ENCODE results near the gene CRTC3. TPM values are rescaled to one million over a fixed set of nuclear protein-coding genes. Genes with fewer than 3 reads are reported as not detected.
"Not testable (repeated sequence)": the region's sequence is repeated elsewhere in the genome, so short reads cannot be mapped to it uniquely, and the experiment has no call there.

The CRTC3 gene
- polyA plus RNA-seq, 1 donor = 30.5 TPM

- DNase-seq = not testable (repeated sequence)
Observed at GRCh38 chr15:90673357-90673756, 143.6 kb downstream of the CRTC3 start.

GRCh38 chr15:90674476-90674875, 144.8 kb downstream of the CRTC3 start:
- no peak for DNase-seq

- no peak for DNase-seq
Observed at GRCh38 chr15:90675464-90675863, 145.7 kb downstream of the CRTC3 start.

- DNase-seq = no peak
Observed at GRCh38 chr15:90677807-90678790, 148.4 kb downstream of the CRTC3 start.

- DNase-seq = no peak
Observed at GRCh38 chr15:90679959-90680358, 150.2 kb downstream of the CRTC3 start.

GRCh38 chr15:90680371-90680935, 150.7 kb downstream of the CRTC3 start:
- DNase-seq = no peak

- DNase-seq = no peak
Observed at GRCh38 chr15:90681056-90681455, 151.3 kb downstream of the CRTC3 start.

- DNase-seq = no peak
Observed at GRCh38 chr15:90681480-90681879, 151.8 kb downstream of the CRTC3 start.

GRCh38 chr15:90683371-90683770, 153.6 kb downstream of the CRTC3 start:
- DNase-seq = no peak

- DNase-seq = no peak
Observed at GRCh38 chr15:90683876-90684275, 154.2 kb downstream of the CRTC3 start.

- peak; percentile 24 for DNase-seq
Observed at GRCh38 chr15:90684281-90684680, 154.6 kb downstream of the CRTC3 start.

- DNase-seq = no peak
Observed at GRCh38 chr15:90685591-90686434, 156.1 kb downstream of the CRTC3 start.

- DNase-seq = no peak
Observed at GRCh38 chr15:90686435-90687218, 156.9 kb downstream of the CRTC3 start.

GRCh38 chr15:90689326-90689961, 159.7 kb downstream of the CRTC3 start:
- DNase-seq = not testable (repeated sequence)

GRCh38 chr15:90690585-90690984, 160.9 kb downstream of the CRTC3 start:
- DNase-seq = no peak

GRCh38 chr15:90691369-90691768, 161.6 kb downstream of the CRTC3 start:
- DNase-seq = no peak

GRCh38 chr15:90691982-90692773, 162.5 kb downstream of the CRTC3 start:
- no peak for DNase-seq
